SK-N-DZ (cell line): Measurements from ENCODE around the gene ETDC. TPM values are rescaled to one million over a fixed set of nuclear protein-coding genes. Genes with fewer than 3 reads are reported as not detected.
A peak's percentile ranks its signal among the peaks of the same experiment; 100 is the strongest.
"Not testable (repeated sequence)": the region's sequence is repeated elsewhere in the genome, so short reads cannot be mapped to it uniquely, and the experiment has no call there.

Experiments used
- DNase-seq: peaks from one replicate; pipeline ENCODE4 v3.0.0-alpha.2; 2015; ENCODE audit warnings: low spot score
- polyA plus RNA-seq, 2 experiments: library from polyadenylated mRNA; depleted of rRNA; stranded (reverse); fragments of >200 nt; gene quantifications; 2 replicates each; pipeline ENCODE4 v1.2.3, GENCODE V29; 2014

Gene ETDC
- polyA plus RNA-seq (2014; cell fraction: cytosol; rRNA removed) = not detected in 2 replicates
- not detected in 2 replicates for polyA plus RNA-seq (2014; cell fraction: nucleus; rRNA removed)

GRCh38 chrX:135309430-135309923 is at the start of gene ETDC:
Gene ETDC (plus strand): TSS chrX:135309480. CDS start chrX:135309480, 0 bp downstream.
- no peak for DNase-seq

GRCh38 chrX:135260976-135261375 is 48.3 kb upstream of the ETDC start:
- not testable (repeated sequence) for DNase-seq

DNA sequence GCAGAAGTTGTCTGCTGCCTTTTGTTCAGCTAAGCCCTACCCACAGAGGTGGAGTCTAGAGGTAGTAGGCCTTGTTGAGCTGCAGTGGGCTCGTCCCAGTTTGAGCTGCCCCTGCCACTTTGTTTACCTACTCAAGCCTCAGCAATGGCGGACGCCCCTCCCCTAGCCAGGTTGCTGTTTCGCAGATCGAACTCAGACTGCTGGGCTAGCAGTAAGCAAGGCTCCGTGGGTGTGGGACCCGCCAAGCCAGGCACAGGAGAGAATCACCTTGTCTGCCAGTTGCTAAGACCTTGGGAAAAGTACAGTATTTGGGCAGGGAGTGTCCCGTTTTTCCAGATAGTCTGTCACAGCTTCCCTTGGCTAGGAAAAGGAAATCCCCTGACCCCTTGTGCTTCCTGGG is 45.9 kb upstream of the ETDC start:
- not testable (repeated sequence) for DNase-seq

DNA sequence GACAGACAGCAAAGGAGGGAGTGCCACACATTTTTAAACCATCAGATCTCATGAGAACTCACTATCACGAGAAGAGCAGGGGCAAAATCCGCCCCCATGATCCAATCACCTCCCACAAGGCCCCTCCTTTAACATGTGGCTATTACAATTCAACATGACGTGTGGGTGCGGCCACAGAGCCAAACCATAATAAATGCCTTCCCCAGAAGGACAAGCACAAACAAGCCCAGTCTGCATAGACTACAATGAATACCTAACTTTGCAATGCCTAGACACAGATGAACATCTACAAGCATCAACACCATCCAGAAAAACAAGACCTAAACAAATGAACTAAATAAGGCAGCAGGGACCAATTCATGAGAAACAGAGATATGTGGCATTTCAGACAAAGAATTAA is 45.1 kb upstream of the ETDC start:
- DNase-seq = no peak

DNA sequence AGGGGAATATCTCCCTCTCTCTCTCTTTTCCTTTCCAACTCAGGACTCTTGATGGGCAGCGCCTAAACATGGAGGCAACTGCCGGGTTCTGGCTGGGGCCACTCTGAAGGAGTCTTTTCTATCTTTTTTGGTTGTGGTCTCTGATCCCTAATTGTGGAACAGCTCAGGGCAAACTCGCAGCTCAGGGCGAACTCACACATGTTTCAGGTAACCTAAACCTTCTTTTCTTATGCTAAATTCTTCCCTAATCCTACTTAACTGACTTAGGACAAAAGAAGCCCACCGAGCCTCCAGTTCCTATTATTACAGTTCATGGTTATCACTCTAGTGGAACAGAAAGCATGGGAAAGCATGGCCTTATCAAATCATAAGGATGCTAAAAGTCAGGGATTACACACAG is 36.1 kb upstream of the ETDC start:
- no peak for DNase-seq

- DNase-seq = no peak
Observed at GRCh38 chrX:135275973-135276372, 33.3 kb upstream of the ETDC start.

DNA sequence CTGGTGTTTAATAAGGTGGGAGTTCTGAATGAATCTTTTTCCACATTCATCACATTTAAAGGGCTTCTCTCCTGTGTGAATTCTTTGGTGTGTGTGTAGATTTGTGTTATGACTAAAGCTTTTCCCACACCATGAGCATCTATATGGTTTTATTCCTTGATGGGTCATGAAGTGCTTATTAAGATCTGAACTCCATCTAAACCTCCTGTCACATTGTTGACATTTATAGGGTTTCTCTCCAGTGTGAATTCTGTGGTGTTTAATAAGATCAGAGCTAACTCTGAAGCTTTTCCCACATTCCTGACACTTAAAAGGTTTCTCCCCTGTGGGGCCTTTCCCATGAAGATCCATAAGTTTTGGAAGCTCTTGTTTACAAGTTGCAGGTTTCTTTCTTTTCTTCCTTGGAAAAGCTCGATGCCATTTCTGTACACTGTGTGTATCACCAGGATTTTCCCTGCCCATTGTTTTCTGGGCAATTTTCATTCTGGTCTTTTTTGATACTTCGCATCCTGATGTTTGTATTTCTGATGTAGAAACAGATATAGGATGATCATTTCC is 21.9 kb upstream of the ETDC start:
- DNase-seq = no peak

DNA sequence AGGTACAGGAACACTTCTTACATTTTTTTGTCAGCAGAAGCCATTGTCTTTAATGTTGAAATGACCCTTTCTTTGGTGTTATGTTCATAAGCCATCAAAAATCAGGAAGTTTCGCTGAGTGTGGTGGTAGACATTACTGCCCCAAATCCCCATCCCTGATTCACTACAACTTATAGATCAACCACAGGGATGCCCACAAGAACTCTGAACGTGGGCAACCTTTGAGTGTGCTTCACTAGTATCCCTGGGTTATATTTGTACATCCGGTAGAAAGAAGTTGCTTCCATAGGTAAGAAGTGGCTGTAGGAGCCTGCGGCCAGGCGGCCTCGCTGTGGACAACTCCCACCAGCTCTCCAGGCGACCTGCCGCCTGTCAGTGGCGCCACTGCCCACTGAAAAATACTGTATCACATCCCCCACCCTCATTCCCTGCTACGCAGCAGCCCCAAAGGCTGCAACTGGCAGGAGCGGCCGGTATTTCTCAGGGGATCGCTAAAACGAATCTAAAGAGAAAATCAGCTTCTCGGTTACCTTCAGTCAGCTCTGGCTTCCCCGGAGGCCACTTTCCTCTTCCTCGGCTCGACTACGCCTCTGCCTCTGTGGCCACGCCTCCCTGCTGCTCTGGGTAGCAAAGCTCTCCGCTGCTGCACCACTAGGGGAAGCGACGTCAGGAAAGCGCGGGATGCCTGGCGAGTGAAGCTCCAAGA is 13.9 kb upstream of the ETDC start:
- DNase-seq = peak; percentile 59

GRCh38 chrX:135295944-135296305 is 13.4 kb upstream of the ETDC start:
- DNase-seq = no peak

- DNase-seq = no peak
Observed at GRCh38 chrX:135302269-135302873, 6.9 kb upstream of the ETDC start.

DNA sequence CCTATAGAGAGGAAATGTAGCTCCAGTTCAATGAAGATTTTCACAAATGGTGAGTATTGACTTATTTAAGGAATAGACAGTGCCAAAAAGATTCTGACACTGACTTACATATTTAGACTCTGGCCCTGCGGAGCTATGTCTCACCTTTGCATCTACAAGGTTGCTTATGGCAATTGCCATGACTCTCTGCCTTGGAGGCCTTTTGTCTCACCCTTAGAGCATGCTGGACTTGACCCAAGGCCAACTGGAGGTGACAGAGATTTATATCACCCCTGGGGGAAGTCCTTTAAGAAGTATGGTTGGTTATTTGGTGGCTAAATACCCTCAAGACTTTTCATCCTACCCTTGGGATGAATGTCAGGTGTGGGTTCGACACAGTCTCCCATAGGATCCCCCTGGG is 4.5 kb upstream of the ETDC start:
- no peak for DNase-seq

- DNase-seq = no peak
Observed at GRCh38 chrX:135307171-135307570, 2.1 kb upstream of the ETDC start.

DNA sequence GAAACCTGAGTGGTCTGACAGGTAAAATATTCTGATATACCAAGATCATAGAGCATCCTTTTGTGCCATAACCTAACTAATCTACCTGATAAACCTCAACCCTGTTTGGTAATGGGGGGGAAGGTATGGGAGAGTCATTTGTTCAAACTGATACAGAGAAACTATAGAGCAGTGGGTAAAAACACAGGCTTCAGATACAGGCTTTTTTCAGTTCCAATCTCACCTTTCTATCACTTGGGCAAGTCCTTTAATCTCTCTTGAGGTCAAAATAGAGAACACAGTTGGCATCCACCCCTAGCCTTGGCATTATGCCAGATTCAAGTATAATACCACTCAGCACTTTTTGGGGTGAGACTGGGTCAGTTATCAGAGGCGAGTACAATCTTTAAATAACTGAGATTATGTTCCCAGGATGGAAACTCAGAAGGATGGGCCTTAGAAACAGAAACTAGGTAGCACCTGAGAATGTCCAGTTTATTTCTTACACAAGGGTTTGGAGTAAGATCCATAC is 880 bp upstream of the ETDC start:
- no peak for DNase-seq

GRCh38 chrX:135315864-135316263 is 6.6 kb downstream of the ETDC start:
- no peak for DNase-seq

- DNase-seq = no peak
Observed at GRCh38 chrX:135324463-135324862, 15.2 kb downstream of the ETDC start.

DNA sequence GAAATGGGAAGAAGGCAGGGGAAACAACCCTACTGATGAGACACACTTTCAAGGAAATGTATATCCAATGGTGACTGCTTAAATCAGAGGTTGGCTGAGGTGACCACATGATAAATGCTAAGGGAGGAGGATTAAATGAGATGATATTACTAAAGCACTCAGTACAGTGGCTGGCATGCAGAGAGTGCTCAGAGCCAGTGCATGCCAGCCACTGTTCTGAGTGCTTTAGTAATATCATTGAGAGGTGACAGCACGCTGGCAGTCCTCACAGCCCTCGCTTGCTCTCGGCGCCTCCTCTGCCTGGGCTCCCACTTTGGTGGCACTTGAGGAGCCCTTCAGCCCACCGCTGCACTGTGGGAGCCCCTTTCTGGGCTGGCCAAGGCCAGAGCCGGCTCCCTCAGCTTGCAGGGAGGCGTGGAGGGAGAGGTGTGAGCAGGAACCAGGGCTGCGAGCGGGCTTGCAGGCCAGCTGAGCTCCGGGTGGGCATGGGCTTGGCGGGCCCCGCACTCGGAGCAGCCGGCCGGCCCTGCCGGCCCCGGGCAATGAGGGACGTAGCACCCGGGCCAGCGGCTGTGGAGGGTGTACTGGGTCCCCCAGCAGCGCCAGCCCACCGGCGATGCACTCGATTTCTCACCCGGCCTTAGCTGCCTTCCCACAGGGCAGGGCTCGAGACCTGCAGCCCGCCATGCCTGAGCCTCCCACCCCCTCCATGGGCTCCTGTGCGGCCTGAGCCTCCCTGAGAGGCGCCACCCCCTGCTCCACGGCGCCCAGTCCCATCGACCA is 15.9 kb downstream of the ETDC start:
- DNase-seq = not testable (repeated sequence)

DNA sequence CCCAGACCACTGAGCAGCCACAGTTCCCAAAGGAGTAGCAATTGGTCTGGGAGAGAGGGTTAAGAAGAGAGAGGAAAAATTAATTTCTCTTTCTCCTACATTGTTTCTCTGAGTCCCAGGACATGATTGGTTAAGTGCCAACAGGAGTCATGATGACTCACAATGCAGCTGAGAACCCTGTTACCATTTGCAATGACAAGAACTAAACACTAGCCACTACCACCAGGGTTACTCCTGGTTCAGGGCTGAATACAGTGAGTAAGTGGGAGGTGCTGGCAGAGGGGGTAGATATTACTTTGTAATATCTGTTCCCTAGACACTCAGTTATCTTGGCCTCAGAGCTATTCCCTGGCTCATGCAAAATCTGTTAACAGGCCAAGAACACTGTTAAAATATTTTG is 18.0 kb downstream of the ETDC start:
- peak; percentile 41 for DNase-seq

DNA sequence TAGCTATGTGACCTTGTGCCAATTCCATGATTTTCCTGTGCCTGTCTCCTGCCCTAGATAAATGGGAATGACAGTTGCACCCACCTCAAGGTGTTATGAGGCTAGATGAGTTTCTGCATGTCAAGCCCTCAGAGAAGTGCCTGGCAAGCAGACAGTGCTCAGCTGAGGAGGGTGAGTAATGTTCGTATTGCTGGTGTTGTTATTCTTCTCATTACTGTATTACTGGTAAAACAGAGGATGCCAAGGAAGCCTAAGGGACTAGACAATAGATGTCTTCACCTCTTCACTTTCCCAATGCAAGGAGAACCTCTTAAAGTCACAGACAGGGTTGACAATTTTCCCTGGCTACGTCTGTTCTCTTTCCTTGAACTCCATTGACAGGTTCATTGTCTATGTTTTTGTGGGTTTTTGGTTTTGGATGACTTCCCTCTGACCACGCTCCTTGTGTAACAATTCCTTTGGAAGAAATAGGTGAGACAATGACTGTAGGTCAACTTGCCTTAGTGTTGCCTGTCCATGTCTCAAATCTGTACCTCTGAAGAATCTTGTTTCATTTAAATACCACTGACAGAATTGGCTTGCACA is 19.2 kb downstream of the ETDC start:
- no peak for DNase-seq

DNA sequence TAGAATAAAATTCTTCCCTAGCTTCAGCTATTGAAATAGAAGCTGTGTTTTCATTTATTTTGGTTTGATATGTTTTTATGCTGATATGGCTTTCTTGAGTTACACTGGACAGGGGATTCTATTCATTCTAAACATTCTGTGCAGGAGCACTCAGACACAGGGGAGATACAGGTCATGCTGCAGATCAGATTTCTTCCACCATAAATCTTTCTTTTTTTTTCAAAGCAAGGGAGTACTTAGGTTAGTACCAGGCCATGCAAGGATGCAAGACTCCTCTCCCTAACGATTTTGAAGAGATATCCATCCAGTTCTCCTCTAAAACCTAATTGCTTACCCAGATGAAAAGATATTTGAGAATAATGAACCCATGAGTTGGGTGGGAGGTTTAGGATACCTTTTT is 21.4 kb downstream of the ETDC start:
- peak; percentile 69 for DNase-seq

GRCh38 chrX:135331525-135331924 is 22.2 kb downstream of the ETDC start:
- DNase-seq = no peak

- DNase-seq = peak; percentile 75
Observed at GRCh38 chrX:135340831-135341230, 31.6 kb downstream of the ETDC start.
